ENCODE measurements around the gene RBFOX2. TPM values are rescaled to one million over a fixed set of nuclear protein-coding genes. Genes with fewer than 3 reads are reported as not detected.
A peak's percentile ranks its signal among the peaks of the same experiment; 100 is the strongest.
"Not testable (repeated sequence)": the region's sequence is repeated elsewhere in the genome, so short reads cannot be mapped to it uniquely, and the experiment has no call there.

RBFOX2 gene, protein sequence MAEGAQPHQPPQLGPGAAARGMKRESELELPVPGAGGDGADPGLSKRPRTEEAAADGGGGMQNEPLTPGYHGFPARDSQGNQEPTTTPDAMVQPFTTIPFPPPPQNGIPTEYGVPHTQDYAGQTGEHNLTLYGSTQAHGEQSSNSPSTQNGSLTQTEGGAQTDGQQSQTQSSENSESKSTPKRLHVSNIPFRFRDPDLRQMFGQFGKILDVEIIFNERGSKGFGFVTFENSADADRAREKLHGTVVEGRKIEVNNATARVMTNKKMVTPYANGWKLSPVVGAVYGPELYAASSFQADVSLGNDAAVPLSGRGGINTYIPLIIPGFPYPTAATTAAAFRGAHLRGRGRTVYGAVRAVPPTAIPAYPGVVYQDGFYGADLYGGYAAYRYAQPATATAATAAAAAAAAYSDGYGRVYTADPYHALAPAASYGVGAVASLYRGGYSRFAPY
- total RNA-seq, result 10 to 100 TPM; 71.5 to 73.6 TPM
- long read RNA-seq, partial matches to known transcripts, result 1 of 83 reads
- long read RNA-seq, other reads (novel, unspliced or antisense), result 81 of 83 reads

DNA sequence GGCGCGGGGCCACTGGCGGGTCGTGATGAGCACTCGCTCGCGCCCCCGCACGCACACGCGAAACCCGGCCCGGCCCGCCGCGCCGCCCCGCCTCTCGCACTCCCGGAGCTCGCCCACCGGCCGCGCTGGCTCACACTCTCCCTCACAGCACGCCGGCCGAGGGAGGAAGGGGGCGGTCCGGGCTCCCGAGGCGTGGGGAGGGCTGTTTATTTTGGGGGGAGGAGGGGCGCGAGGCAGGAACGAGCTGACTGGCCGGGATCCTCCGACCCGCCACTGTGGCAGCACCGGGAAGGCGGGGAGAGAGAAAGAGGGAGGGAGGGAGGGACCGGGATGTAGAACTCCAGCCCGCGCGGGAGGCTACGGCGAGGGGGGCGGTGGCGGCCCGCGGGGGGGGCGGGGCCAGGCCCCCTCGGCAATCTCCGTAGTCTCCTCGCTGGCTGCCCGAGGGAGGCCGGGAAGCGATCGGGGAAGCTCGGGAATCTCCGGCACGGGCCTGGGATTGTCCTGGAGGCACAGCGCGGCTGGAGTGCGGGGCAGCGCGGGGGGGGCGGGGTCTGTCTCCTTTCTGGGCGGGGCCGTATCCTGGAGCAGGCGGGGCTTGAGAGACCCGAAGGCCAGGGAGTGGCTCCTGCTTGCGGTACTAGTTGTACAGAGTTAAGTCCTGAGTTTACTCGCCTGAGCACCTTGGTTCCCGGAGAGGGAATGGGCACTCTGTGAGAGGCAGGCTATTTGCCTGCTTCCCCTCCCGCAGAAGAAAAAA lies at the start of gene RBFOX2:
Gene RBFOX2 (minus strand): TSS at position 179 of the 760 bp plus-strand sequence. CDS start 399 bp downstream, outside the sequence.
- ATAC-seq (peak; percentile 95 to 96), DNase-seq (peak; percentile 98)
- intact Hi-C loops (cut with DNase I), result loop anchor here in 1 of 2 donors (5.0 kb wide), 1 partner anchor 97 kb away; no protein-coding TSS in a partner anchor

DNA sequence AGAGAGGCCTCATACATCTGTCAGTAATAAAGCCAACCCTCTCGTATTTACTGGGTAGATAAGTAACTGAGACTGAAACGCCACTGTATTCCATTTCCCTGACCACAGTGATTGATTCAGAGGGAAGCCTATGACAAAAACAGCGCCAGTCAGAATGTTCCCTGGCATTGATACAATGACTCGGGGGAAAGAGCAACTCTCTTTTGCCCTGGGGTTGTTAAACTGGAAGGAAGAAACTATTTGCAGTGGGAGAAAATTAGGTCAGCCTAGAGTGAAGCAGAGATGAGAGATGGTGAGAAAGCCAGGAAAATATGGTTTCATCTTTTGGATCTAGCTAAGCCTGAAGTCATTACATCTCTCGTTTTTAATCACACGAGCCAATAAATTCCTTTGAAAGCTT lies 48.6 kb upstream of the RBFOX2 start:
- ATAC-seq (peak; percentile 12 to 65), DNase-seq (no peak)
- intact Hi-C loops (cut with DNase I), result no loop called here

DNA sequence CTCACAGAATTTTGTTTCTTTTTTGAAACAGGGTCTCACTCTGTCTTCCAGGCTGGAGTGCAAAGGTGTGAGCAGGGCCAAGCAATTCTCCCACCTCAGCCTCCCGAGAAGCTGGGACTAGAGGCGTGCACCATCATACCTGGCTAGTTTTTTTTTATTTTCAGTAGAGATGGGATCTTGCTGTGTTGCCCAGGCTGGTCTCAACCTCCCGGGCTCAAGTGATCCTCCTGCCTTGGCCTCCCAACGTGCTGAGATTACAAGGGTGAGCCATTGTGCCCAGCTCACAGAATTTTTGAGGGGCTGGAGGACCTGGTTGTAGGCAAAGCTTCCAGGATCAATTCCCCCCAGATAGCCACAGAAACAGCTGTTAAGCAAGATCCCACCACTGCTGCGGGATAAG lies 47.1 kb upstream of the RBFOX2 start:
- no peak for ATAC-seq
- no peak for DNase-seq
- intact Hi-C loops (cut with DNase I), result no loop called here

DNA sequence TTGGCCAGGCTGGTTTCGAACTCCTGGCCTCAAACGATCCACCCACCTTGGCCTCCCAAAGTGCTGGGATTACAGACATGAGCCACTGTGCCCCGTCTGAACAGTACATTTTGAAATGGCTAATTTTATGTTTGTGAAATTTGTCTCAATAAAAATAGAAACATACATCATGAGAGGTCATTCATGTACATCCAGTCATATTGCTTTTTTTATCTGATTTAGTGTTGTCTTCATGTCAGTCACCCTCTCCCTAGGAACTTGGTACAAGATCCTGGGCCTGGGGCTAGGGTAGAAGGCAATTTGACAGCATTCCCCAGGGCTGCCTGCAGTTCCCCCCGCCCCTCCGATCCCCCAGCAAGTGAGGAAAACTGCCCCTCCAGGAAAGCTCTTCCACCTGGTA lies 46.6 kb upstream of the RBFOX2 start:
- ATAC-seq (no peak), DNase-seq (no peak)
- intact Hi-C loops (cut with DNase I), result no loop called here

DNA sequence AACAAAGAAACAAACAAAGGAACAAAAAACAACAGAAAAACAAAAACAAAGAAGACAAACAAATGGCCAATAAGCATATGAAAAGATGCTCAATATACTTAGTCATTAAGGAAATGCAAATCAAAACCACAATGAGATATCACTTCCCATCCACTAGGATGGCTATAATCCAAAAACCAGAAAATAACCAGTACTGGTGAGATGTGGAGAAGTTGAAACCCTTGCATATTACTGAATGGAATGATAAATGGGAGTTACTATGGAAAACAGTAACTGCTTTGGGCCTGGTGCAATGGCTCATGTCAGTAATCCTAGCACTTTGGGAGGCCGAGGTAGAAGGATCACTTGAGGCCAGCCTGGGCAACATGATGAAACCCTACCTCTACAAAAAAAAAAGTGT lies 44.9 kb upstream of the RBFOX2 start:
- DNase-seq, result no peak
- intact Hi-C loops (cut with DNase I), result no loop called here
- ATAC-seq, result no peak

DNA sequence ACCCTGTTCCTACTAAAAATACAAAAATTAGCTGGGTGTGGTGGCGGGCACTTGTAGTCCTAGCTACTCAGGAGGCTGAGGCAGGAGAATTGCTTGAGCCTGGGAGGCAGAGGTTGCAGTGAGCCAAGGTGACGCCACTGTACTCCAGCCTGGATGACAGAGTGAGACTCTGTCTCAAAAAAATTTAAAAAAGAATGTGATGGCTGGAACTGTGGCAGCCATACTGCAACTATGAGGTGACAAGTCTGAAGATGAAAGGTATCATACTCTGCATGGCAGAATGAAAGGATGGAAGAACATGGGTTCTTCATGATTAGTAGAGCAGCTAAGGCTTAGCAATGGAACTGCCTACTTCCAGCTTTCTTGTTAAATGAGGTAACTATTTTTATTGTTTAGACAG lies 42.0 kb upstream of the RBFOX2 start:
- intact Hi-C loops (cut with DNase I); ATAC-seq; DNase-seq: not testable (repeated sequence)

DNA sequence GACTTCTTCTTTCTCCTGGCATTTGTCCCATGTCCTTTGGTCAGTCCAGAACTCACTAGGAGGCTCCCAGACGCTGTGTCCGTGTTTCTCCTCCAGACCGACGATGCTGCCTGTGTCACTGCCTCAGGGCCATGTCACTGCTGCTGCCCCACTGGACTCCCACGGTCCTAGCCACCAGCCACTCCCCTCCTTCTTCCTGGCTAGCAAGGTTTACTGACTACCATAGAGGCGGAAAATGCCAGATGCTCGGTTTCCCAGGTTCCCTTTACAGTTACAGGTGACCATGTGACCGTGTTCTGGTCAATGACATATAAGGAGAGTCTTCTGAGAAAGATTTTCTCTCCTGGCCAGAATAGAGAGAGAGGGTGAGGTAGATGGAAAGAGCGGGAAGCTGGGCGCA lies 40.7 kb upstream of the RBFOX2 start:
- intact Hi-C loops (cut with DNase I), result loop anchor here (5.0 to 10.0 kb wide), 3 partner anchors 53 to 315 kb away; no protein-coding TSS in a partner anchor
- ATAC-seq (no peak), DNase-seq (no peak)

DNA sequence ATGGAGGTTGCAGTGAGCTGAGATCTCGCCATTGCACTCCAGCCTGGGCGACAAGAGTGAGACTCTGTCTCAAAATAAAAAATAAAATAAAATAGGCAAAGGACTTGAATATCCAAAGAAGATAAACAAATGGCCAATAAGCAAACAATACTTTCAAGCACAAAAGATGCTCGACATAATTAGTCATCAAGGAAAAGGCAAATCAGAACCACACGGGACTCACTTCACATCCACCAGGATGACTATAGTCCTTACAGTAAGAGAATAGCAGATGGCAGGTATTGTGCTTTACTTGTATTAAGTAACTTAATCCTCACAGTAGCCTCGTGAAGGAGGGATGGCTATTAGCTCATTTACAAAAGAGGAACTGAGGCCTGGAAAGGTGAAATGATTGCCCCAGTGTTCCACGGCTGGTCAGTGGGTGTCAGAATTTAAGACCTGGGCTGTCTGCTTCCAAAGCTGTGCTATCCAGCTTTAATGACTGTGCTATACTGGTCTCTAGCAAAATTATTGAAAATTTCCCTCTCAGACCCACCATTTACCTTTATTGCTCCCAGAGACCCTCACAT lies 40.2 kb upstream of the RBFOX2 start:
- DNase-seq (no peak), ATAC-seq (no peak)
- intact Hi-C loops (cut with DNase I), result loop anchor here (5.0 to 10.0 kb wide), 3 partner anchors 53 to 314 kb away; no protein-coding TSS in a partner anchor

DNA sequence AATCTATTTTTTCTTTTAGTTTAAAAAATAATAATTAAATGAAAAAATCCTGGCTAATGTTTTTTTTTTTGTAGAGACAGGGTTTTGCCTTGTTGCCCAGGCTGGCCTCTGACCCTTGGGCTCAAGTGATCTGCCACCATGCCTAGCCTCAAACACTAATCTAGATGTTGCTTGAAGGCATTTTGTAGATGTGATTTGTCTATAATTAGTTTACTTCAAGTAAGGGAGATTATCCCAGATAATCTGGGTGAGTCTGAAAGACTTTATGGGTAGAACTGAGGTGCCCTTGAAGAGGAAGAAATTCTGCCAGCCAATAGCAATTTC lies 38.6 kb upstream of the RBFOX2 start:
- DNase-seq, result no peak
- intact Hi-C loops (cut with DNase I), result loop anchor here (2.0 to 10.0 kb wide), 5 partner anchors 54 to 312 kb away; no protein-coding TSS in a partner anchor
- ATAC-seq, result no peak

DNA sequence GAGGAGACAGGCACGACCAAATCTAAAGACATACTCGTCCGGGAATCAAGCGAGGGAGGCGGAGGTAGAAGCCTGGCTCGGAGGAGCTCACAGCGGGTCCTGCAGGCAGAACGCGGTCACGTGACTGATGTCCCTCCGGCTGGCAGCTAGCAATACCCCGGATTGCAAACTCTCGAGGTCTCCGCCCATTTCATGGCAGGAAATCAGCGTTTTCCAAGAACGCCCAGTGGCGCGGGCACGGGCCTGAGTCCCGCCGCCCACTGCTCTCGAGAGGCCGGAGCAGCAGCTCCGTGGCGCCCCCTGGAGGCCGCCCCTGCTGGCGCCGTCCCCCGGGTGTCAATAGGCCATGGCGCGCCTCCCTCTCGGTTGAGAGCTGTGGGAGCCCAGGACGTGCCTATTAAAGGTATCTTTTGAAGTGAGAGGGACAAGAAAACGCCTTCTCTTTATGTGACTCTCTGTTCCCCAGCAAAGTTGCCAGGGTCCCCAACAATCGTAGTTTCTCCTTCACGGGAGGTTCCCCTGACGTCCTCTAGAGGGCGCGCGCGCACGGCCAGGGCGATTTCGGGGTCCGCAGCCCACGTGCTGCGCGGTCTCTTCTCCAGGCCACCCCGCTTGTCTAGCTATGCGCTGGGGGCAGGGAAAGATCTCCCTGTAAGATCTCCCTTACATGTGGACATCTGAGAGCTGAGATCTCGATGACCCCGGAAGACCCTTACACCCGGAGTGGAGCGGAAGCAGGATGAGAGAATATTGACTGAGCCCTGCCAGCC lies 37.3 kb upstream of the RBFOX2 start:
- ATAC-seq (peak; percentile 93 to 94), DNase-seq (peak; percentile 95)
- intact Hi-C loops (cut with DNase I), result loop anchor here (2.0 to 10.0 kb wide), 5 partner anchors 55 to 311 kb away; no protein-coding TSS in a partner anchor

DNA sequence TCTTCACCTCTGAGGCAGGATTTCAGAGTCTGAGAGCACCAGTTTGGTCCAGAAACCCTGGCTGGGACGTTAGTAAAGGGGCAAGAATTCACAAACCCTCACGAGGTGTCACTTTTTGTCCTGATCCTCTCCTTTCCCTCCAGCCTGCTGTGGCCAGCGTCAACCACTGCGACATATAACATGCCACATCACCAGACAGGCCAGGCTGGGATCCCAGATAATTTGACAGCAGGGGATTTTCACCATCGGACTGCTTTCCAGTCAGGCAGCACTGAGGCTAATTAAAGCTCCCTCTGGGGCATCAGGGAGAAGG lies 36.8 kb upstream of the RBFOX2 start:
- intact Hi-C loops (cut with DNase I), result loop anchor here (5.0 to 10.0 kb wide), 3 partner anchors 57 to 311 kb away; no protein-coding TSS in a partner anchor
- ATAC-seq (peak; percentile 68 to 73), DNase-seq (no peak)

DNA sequence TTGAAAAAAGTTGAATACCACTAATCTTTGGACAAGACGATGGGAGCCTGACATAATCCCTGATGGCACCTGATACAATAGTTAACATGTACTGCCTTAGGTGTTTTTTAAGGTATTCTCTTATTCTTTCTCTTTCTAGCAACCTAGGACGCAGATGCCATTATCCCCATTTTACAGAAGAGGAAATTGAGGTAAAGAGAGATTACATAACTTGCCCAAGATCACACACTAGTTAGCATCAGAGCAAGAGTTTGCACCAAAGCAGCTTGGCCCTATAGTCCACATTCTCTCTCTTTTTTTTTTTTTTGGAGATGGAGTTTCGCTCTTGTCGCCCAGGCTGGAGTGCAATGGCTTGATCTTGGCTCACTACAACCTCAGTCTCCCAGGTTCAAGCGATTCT lies 35.7 kb upstream of the RBFOX2 start:
- intact Hi-C loops (cut with DNase I), result loop anchor here (10.0 kb wide), 2 partner anchors 130 to 310 kb away; no protein-coding TSS in a partner anchor
- no peak for DNase-seq
- ATAC-seq, result no peak

DNA sequence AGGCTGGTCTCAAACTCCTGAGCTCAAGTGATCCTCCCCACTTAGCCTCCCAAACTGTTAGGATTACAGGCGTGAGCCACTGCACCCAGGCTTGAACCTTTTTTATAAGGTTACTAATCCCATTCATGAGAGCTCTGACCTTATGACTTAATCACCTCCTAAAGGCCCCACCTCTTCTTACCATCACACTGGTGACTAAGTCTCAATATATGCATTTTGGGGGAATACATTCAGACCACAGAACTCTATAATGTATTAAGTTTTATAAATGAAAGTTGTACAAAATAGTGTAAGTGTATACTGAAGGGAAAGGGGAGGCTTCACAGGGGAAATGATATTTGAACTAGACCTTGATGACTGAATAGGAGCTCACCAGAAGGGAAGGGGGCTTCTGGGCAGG lies 28.4 kb upstream of the RBFOX2 start:
- intact Hi-C loops (cut with DNase I), result no loop called here
- no peak for ATAC-seq
- no peak for DNase-seq

DNA sequence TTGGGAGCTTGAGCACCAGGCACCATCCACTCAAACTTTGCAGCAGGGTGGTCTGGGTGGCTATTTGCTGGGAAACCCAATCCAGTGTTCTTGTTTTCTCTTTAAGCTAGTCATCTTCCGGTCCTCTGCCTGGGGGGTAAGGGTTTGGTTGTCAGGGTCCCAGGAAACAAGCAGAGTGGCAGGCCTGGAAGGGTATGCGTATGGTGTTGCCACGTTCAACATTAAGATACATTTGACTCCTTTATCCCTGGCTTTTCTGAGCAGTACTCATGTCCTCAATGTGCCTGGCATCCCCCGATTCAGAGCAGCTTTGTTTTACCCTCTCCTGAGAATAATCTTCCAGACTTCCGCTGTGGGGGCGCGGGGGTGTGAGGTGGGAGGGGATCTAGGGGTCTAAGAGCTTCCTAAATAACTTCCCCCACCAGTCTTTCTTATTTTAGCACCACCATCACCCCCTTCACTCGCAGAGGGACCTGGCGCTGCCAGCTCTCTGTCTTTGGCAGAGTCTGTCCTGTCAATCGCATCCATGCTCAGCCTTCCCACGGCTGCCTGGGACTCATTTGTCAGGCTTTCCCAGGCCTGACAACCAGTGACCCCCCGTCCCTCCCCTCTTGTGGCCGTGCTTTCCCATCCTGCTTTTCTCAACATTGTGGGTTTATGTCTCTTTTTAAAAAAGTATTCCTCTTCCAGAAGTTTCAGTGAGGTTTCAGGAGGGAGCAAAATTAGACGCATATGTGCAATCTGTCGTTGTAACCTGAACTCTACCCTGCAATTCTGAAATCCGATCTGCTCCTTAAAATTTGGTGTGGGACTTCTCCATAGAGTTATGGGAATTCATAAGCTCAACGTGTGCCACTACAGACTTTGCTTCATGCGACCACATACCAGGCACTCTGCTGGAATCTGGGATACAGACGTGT lies 27.0 kb upstream of the RBFOX2 start:
- peak; percentile 54 to 71 for ATAC-seq
- no peak for DNase-seq
- intact Hi-C loops (cut with DNase I), result no loop called here

DNA sequence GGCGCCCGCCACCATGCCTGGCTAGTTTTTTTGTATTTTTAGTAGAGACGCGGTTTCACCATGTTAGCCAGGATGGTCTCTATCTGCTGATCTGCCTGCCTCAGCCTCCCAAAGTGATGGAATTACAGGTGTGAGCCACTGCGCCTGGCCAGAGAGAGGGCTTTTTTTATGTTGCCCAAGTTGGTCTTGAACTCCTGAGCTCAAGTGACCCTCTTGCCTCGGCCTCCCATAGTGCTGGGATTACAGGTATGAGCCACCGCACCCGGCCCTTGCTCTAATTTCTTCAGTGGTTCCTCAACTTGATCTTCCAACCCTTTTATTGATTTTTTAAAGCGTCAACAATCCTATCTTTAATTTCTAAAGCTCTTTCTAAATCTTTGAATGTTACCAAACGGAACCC lies 25.8 kb upstream of the RBFOX2 start:
- DNase-seq; intact Hi-C loops (cut with DNase I); ATAC-seq: not testable (repeated sequence)

DNA sequence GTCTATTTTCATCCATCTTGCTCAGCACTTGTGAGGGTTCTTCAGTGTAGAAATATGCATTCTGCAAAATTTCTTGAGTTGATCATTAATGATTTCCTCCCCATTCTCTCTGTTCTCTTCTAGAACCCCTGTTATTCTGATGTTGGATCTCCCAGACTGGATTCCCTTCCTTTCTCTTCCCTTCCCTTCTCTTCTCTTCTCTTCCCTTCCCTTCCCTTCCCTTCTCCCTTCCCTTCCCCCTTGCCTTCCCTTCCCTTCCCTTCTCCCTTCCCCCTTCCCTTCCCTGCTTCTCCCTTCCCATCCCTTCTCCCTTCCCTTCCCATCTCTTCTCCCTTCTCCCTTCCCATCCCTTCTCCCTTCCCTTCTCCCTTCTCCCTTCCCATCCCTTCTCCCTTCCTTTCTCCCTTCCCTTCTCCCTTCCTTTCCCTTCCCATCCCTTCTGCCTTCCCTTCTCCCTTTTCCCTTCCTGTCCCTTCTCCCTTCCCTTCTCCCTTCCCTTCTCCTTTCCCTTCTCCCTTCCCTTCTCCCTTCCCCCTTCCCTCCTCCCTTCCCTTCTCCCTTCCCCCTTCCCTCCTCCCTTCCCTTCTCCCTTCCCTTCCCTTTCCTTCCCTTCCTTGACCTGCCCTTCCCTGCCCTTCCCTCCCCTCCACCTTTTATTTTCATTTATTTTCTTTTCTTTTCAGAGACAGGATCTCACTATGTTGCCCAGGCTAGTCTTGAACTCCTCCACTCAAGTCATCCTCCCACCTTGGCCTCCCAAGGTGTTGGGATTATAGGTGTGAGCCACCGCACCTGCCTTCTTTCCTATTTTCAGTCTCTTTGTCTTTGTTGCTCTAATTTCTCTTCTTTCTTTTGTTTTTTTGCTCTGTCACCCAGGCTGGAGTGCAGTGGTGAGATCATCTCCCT lies 24.9 kb upstream of the RBFOX2 start:
- DNase-seq, result no peak
- no peak for ATAC-seq
- intact Hi-C loops (cut with DNase I), result no loop called here

DNA sequence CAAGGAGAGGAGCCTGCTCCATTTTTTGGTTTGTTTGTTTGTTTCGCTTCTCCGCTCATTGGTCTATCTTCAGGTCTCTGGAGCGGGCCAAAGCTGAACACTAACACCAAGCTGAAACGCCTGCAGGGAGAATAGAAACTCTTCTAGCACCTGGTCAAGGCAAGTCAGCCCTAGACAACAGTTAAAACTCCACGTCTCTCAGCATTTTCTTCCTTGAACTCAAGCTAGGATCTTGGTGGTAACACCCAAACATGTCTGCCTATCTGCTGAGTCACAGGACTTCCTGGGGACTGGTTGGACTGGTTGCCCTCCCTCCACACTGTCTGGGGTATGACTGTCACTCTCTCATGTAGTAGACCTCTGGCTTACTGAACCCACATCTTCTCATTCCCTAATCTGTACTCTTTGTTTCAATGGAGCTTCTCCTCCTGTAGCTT lies 23.9 kb upstream of the RBFOX2 start:
- DNase-seq, result no peak
- intact Hi-C loops (cut with DNase I), result no loop called here
- ATAC-seq, result peak in 1 of 2 donors; percentile 32
